ENCODE measurements around the gene DVL2.

- TF ChIP-seq CTCF (IDR thresholded peaks at IDR 0.05; ENCODE audit: low read depth, low read length) (no peak), POLR2A (IDR thresholded peaks at IDR 0.05; ENCODE audit: extremely low read depth, insufficient read length) (no peak)
Measured at GRCh38 chr17:7195971-7196370, 38.3 kb downstream of the DVL2 start.

All from NB4 (cell line).